HG03196 (cell line): ENCODE results near the gene B3GAT1.

ENCODE experiments used
- ATAC-seq: cut with Tn5 transposase; IDR thresholded peaks from one replicate; pipeline ENCODE4 v1.9.1; 2021; ENCODE audit not compliant: unreplicated experiment

Gene B3GAT1

GRCh38 chr11:134340354-134340964, 71.6 kb downstream of the B3GAT1 start:
- ATAC-seq, result no peak

GRCh38 chr11:134339756-134340155, 72.3 kb downstream of the B3GAT1 start:
- ATAC-seq, result no peak

GRCh38 chr11:134338654-134339053, 73.4 kb downstream of the B3GAT1 start:
- no peak for ATAC-seq

- ATAC-seq, result no peak
These were observed 74.0 kb downstream of the B3GAT1 start for GRCh38 chr11:134338068-134338467.

GRCh38 chr11:134337051-134337450, 75.0 kb downstream of the B3GAT1 start:
- ATAC-seq, result no peak

- no peak for ATAC-seq
These were observed 77.1 kb downstream of the B3GAT1 start for GRCh38 chr11:134334796-134335571.

GRCh38 chr11:134333946-134334345, 78.1 kb downstream of the B3GAT1 start:
- ATAC-seq, result no peak

GRCh38 chr11:134333312-134333711, 78.7 kb downstream of the B3GAT1 start:
- no peak for ATAC-seq

GRCh38 chr11:134332782-134333181, 79.3 kb downstream of the B3GAT1 start:
- ATAC-seq, result no peak

- ATAC-seq, result no peak
These were observed 79.8 kb downstream of the B3GAT1 start for GRCh38 chr11:134332189-134332631.

- ATAC-seq, result peak; percentile 67
These were observed 80.5 kb downstream of the B3GAT1 start, which contains the start of gene GLB1L2 for GRCh38 chr11:134331354-134332188. TSS of gene GLB1L2 (plus strand) at chr11:134331988. CDS start at chr11:134332062, 74 bp downstream.

GRCh38 chr11:134330611-134331353, 81.3 kb downstream of the B3GAT1 start:
- no peak for ATAC-seq
